IPS-18c (cell line): Measurements from ENCODE around the gene PTHLH.

Experiments
- H3K4me3 ChIP-seq: 2 replicates; pipeline ENCODE4 v1.7.0; 2013; ENCODE audit warnings: low read depth, mild to moderate bottlenecking, low read length, moderate library complexity; ENCODE audit not compliant: insufficient read depth
- H3K9me3 ChIP-seq: one replicate; pipeline ENCODE4 v1.6.1; 2013; ENCODE audit warnings: mild to moderate bottlenecking, low read length, moderate library complexity; ENCODE audit not compliant: control insufficient read depth, insufficient read depth

The PTHLH gene

DNA sequence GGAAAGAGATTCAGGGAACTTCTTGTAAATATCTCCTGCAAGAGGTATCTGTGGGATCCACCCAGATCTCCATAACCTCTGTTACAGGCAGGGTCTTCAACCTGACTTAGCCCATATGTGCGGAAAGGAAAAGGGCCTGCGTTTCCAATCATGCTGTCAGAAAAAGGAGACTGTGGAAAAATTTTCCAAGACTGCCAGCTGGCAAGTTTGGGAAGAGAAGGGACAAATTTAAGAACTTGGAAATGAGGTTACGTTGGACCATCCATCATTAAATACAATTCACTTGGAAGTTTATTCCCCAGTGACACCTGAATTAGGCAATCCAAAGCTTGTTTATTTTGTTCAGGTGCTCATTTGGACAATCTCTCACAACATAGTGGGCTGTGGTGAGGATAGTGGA, 13.9 kb downstream of the PTHLH start:
- Histone ChIP-seq H3K9me3 (no peaks in the 10 kb centered on the region), H3K4me3 (no peak overlapping the region)

DNA sequence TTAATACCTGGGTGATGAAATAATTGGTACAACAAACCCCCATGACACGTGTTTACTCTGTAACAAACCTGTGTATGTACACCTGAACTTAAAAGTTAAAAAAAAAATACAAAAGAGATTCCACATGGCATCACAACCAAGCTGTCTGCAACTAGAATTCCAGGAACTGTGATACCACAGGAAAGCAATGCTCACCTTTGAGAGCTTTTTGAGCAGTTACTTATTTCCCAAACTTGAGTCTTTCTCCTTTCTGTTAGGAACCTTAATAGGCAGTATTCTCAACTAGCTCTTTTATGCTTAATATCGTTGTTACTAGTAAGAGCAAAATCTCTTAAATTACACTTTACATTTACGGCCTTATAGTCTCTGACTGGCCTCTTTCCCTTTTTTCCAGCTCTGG, 15.2 kb downstream of the PTHLH start:
- Histone ChIP-seq H3K4me3 (no peak overlapping the region), H3K9me3 (no peaks in the 10 kb centered on the region)

DNA sequence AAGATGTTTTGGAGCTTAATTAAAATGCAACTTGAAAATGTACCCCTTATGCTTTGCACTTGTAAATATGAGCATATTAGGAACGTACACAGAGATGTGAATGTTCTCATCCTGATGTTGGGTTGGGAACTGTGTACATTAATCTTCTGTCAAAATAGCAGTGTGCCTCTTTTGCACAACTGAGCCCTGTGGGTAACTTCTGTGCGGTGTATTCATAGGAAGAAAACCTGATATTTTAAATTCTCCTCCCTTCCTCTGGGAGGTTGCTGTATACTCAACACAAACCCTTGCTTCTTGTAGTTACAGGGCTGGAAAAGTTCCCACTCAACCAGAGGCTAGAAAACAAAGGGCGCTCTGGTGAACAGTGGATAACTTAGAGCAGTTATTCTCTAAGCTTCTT, 18.7 kb downstream of the PTHLH start:
- Histone ChIP-seq H3K9me3 (no peaks in the 10 kb centered on the region), H3K4me3 (no peak overlapping the region)

DNA sequence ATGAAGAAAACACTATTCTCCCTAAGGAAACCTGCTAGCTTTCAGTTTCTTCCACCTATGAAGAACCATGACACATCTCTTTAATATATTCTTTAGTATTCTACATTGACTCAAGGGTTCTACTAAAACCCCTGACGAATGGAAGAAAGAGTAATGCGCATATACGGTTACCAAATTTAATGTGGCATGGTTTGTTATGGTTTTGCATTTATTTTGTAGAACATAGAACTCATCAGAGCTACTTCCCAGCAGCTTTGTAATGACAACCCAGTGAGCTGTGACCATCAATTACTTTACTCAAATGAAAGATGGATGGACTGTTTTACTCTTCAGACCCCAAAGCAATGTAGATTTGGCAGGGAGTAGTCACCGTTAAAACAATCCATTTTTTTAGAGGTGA, 19.2 kb downstream of the PTHLH start:
- no peaks in the 10 kb centered on the region for H3K9me3 ChIP-seq
- no peak overlapping the region for H3K4me3 ChIP-seq

DNA sequence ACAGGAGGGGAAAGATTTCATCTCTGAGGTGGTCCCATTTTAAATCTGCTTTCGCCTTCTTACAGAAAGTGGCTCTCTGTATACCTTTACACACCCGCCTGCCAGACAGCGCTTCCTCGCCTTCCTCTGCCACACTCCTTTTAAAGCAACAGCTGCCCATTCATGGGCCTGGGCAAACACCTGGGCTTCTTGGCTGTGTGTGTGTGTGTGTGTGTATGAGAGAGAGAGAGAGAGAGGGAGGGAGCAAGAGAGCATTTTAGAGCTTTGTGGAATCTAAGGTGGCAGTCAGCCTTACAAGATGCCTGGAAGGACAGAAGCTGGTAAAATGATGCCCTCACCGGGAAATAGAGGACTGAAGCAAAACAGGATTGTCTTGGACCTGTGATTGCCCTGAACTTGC, 20.0 kb downstream of the PTHLH start:
- H3K4me3 ChIP-seq: no peak overlapping the region
- H3K9me3 ChIP-seq: no peaks in the 10 kb centered on the region

DNA sequence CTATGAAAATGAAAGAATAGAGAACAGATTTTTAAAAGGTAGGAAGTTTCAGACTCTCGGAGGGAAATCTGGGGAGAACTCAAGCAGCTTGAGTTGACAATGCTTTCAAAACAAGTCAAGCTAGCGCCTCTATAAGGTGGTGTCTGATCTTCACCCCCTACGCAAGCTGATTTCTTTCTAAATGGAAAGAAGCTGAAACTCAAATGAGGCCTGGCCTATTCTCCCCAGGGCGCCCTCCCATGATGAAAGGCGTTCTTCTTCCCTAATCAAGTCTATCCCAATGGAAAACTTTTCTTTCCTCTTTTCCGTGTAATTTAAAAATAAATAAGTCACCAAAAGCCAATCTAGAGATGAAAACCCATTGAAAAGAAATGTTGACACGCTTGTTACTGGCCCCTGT, 20.6 kb downstream of the PTHLH start:
- H3K4me3 ChIP-seq: no peak overlapping the region
- H3K9me3 ChIP-seq: no peaks in the 10 kb centered on the region

DNA sequence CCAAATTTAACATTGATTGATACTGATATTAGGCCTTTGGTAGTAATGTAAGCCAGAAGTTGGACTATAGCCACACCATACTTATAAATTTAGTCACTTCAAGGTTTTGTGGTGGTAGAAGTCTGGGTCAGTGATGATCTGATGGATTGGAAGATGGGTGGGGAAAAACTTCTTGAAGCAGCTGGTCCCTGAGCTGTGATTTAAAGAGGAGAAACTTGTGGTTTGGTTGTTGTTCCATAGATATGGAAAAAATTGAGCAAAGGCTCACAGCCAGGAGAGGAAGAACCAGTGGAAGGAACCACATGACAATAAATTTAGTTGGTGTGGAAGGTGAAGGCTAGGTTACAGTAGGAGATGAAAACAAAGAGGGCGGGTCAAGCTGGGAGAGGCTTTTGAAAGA, 26.1 kb downstream of the PTHLH start:
- Histone ChIP-seq H3K9me3 (no peaks in the 10 kb centered on the region), H3K4me3 (no peak overlapping the region)

DNA sequence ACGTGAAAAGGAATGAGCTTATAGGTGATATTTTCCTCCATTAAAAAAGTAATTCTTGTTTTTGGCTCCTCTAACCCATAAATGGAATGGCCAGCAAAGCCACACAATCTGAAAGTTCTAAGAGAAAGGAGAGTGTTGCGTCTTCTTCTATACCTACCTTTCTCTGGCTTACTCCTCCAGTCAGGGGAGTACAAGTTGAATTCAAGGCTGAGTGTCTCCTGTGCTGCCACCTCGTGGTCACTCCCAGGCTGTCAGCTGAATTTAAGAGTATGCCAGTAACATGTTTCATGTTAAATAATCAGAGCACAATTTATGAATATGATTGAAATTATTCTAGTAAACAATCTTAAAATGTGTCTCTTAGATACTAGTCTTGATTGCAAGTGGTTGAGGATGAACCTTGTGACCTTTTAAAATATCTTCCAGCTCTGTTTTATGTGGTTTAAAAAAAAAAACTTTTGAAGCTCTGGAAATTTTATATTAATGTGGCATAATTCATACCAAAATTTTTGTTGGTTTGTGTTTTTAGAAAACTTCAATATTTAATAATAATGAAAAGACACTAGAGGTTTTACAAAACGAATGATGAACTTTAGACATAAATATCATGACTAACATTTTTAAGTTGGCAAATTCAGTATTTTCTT, 31.7 kb downstream of the PTHLH start:
- H3K9me3 ChIP-seq: no peaks in the 10 kb centered on the region
- H3K4me3 ChIP-seq: no peak overlapping the region

DNA sequence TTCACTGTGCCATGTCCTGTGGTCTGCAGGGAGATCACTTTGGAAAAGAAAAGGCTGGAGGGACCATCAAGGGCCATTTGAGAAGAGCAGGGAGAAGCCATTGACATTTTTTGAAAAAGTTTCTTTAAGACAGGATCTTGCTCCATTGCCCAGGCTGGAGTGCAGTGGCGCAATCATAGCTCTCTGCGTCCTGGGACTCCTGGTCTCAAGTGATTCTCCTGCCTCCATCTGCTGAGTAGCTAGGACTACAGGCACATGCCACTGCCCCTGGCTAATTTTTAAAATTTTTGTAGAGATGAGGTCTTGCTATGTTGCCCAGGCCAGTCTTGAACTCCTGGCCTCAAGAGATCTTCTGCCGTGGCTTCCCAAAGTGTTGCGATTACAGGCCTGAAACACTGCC, 32.3 kb downstream of the PTHLH start:
- Histone ChIP-seq H3K4me3 (no peak overlapping the region), H3K9me3 (no peaks in the 10 kb centered on the region)

DNA sequence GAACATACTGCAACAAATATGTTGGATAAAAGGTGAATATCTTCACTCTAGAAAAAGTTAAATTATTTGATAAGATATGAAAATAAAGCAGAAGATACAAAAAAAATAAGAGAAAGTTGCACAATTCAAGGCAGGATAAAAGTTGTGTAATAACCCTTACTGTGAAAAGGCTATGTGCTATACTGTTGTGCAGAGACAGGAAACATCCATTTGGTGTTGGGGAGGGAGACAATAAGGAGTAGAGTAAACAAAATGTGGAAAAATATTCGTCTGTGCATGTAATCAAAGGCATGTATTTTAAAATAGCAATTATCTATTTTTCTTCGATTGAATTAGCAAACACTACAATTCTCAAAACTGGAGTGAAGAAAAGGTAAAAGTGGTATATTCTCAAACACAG, 34.8 kb downstream of the PTHLH start:
- no peak overlapping the region for H3K4me3 ChIP-seq
- no peaks in the 10 kb centered on the region for H3K9me3 ChIP-seq

DNA sequence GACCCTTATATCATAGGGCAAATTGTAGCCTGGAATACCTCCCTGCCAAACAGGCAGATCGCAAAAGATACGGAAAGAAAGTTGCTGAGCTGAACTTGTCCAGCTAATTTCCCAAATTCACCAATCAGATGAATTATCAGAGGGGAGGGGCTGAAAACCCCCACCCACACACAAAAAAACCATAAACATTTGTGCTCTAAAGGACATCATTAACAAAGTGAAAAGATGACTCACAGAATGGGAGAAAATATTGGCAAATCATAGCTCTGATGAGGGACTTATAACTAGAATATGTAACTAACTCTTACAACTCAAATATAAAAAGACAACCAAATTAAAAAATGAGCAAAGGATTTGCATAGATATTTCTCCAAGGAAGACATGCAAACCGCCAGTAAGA, 36.3 kb downstream of the PTHLH start:
- no peaks in the 10 kb centered on the region for H3K9me3 ChIP-seq
- no peak overlapping the region for H3K4me3 ChIP-seq

DNA sequence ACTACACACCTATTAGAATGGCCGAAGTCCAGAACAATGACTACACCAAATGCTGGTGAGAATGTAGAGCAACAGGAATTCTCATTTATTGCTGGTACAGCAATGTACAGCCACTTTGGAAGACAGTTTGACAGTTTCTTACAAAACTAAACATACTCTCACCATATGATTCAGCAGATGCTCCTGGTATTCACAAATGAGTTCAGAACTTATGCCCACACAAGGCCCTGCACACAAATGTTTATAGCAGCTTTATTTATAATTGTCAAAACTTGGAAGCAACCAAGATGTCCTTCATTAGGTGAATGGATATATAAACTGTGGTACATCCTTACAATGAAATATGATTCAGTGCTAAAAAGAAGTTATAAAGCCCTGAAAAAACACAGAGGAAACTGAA, 38.3 kb downstream of the PTHLH start:
- Histone ChIP-seq H3K9me3 (no peaks in the 10 kb centered on the region), H3K4me3 (no peak overlapping the region)

DNA sequence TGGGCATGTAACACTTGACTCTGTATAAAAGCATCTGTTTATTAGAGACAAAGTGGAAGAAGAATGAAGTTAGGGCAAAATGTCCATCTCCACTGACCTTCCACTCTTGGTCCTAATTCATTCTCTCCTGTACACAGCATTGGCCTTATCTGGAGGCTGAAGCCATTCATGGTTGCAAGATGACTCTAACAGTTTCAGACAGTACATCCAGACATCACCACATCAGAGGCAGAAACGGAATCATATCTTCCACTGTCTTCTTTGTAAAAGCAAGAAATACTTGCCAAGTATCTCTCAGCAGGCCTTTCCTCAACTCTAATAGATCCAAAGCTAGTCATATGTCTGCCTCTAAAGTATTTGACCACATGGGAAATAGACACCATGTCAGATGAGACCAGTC, 41.1 kb downstream of the PTHLH start:
- H3K4me3 ChIP-seq: no peak overlapping the region
- H3K9me3 ChIP-seq: no peaks in the 10 kb centered on the region

DNA sequence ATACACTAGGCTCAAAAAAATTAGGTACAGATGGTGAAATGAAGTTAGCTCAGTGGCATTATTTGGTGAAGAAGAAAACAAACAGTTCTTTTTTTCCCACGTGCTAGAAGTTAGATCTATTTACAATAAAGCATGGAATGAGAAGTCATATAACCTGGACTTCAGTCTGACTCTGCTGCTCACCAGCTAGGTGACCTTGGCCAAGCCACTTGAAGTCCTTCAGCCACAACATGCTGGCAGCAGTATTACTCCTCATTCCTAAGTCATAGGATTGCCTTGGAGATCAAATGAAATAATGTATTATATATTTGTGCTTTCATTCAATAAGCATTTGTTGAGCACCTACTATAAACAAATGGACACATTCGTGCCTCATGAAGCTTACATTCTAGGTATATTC, 45.2 kb downstream of the PTHLH start:
- no peak overlapping the region for H3K4me3 ChIP-seq
- H3K9me3 ChIP-seq: no peaks in the 10 kb centered on the region

DNA sequence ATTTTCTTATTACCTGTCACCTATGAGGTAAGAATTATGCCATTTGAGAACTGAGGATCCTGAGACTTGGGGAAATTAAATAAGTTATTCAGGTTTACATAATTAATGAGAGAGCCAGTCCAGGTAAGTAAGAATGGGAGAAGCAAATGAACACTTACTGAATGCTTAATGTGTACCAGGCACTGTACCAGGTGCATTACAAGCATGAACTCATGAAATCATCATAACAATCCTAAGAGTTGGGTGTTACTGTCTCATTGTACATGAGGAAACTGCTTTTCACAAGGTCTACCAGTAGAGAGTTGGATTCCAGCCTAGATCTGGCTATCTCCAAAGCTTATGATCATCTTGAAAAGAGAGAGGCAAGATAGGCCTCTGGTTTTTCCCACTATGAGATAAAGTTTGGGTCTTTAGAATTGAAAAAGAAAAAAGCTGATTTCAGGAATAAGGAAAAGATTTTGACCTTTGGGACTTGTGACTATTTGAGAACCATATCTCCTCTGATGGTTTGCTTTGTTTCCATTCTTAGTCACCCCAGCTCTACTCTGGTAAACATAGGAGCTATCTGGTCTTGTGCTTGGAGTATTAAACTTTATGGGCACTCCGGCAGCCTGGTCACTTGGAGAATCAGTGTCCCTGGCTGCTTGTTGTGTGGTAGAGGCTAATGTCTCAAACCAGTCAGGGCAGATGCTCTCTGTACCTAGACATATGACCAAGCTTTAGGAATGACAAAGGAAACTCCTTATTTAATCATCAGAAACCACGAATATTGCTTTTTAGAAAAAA, 48.0 kb downstream of the PTHLH start:
- Histone ChIP-seq H3K9me3 (no peaks in the 10 kb centered on the region), H3K4me3 (no peak overlapping the region)

DNA sequence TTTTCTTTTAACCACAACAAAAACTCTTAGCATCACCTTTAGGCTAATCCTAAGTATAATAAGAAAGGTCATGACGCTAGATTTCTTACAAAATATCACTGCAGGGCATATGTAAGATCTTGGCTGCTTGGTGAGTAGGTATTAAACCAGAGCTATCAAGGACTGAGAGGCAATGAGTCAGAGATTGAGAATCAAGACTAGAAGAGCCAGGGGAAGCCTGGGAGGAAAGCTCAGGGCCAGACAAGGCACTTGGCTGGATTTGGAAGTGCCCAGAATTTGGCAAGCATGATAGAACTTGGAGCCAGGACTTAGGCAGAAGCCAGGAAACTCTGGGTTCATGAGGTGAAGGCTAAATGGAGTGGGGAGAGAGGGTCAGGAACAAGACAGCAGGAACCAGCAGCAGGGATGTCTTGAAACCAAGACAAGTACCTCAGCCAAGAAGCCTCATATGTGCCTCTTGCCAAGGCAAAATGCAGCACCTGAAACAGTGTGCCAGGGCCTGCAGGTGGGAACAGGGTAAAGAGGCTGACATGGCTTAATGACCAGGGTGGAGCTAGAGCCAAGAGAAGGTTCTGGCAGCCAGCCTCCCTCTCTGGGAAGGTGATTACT, 49.9 kb downstream of the PTHLH start:
- no peak overlapping the region for H3K4me3 ChIP-seq
- no peaks in the 10 kb centered on the region for H3K9me3 ChIP-seq

DNA sequence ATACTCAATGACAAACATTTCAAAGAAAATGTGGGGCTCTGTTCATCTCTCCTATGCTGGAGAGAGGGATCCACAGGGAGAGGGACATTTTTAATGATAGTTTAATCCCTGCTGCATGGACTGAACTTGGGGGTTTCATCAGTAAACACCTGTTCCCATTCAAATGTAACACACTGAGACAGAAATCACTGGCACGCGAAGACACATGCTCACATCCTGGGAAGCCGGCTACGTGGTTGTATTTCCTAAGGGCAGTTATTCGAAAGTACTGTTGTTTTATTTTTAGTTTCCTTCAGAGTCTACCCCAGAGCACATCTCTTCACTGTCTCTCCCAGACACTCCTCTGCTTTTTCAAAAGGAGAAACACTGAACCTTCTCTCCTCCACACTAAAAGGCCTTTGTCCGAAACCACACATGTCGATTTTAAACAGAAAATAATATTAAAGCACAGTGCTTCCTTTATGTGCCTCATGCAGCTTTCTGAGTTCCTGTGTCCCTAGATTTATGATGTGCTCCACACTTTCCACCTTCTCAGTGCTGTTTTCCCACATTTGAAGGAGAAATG, 52.8 kb downstream of the PTHLH start:
- Histone ChIP-seq H3K4me3 (no peak overlapping the region), H3K9me3 (no peaks in the 10 kb centered on the region)

DNA sequence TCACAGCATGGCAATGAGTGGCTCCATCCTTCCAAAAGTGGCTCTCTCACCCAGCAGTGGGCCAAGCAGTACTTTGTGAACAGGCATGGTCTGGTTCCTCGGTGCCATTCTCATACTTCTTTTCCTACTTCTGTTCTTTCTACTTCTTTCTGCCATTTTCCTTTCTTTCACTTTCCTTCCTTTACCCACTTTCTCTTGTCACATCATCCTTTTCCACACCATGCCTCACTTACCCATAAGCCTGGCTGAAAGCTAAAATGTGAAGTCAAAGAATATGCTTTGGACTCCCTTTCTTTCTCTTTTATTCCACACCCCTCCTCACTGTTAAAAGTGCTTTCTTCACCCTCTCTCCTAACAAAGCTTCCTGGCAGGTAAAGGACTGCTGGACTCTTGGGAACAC, 57.0 kb downstream of the PTHLH start:
- no peaks in the 10 kb centered on the region for H3K9me3 ChIP-seq

More for the DNA sequence above, 57.0 kb downstream of the PTHLH start:
- no peak overlapping the region for H3K4me3 ChIP-seq
